HepG2 (cell line): ENCODE measurements around the gene DNAJC30. TPM values are rescaled to one million over a fixed set of nuclear protein-coding genes. Genes with fewer than 3 reads are reported as not detected.

Experiments
- GABPA ChIP-seq, 2 experiments: IDR thresholded peaks; 2 replicates each; pipeline ENCODE4 v1.6.1; 2011 to 2016; ENCODE audit warnings: low read depth in 2 of 2, low read length in 1 of 2, missing biosample characterization in 1 of 2, missing genetic modification characterization in 1 of 2
- HBP1 ChIP-seq: IDR thresholded peaks from 2 replicates; pipeline ENCODE4 v1.6.1; 2016; ENCODE audit warnings: low read depth, control low read depth
- LCORL ChIP-seq, 2 experiments: fragments of 450-650 bp in 1 of 2; sonication (generic) in 1 of 2; formaldehyde crosslinking in 1 of 2; IDR thresholded peaks; 2 replicates each; pipeline versions ENCODE4 v1.5.0 to v1.6.1; 2017 to 2020; ENCODE audit warnings: antibody characterized with exemption in 1 of 2, missing genetic modification reagents in 1 of 2
- MLX ChIP-seq: IDR thresholded peaks from 2 replicates; pipeline ENCODE4 v1.6.1; 2016
- MYC ChIP-seq: sonication (generic); formaldehyde crosslinking; IDR thresholded peaks from 2 replicates; pipeline ENCODE4 v1.9.0; 2021; ENCODE audit warnings: missing genetic modification reagents, borderline replicate concordance
- PRMT3 ChIP-seq: sonication (generic); formaldehyde crosslinking; IDR thresholded peaks from 2 replicates; pipeline ENCODE4 v1.8.1; 2022; ENCODE audit warnings: low read depth, mild to moderate bottlenecking, moderate library complexity, missing genetic modification reagents, borderline replicate concordance
- PRPF4 ChIP-seq: fragments of 200-400 bp; formaldehyde crosslinking; IDR thresholded peaks from 2 replicates; pipeline ENCODE4 v1.6.1; 2016; ENCODE audit warnings: low read length, low read depth; ENCODE audit not compliant: poor library complexity, severe bottlenecking
- RARG ChIP-seq: sonication (generic); formaldehyde crosslinking; IDR thresholded peaks from 2 replicates; pipeline ENCODE4 v1.4.0; 2020; ENCODE audit warnings: low read depth, mild to moderate bottlenecking, missing genetic modification reagents
- RBAK ChIP-seq: sonication (generic); formaldehyde crosslinking; IDR thresholded peaks from 2 replicates; pipeline ENCODE4 v1.5.1; 2020; ENCODE audit warnings: mild to moderate bottlenecking, missing genetic modification reagents
- RFXANK ChIP-seq: IDR thresholded peaks from 2 replicates; pipeline ENCODE4 v1.6.1; 2016
- SOX13 ChIP-seq, 3 experiments: fragments of 450-650 bp in 1 of 3; sonication (generic) in 1 of 3; formaldehyde crosslinking in 1 of 3; IDR thresholded peaks in 2 of 3; conservative IDR thresholded peaks in 1 of 3; 2 replicates each; pipeline versions ENCODE4 v1.5.0 to v1.6.1; 2016 to 2020; ENCODE audit warnings: antibody characterized with exemption in 1 of 3, mild to moderate bottlenecking in 1 of 3, missing compliant biosample characterization in 1 of 3, missing genetic modification reagents in 1 of 3, moderate library complexity in 1 of 3
- SP5 ChIP-seq: IDR thresholded peaks from 2 replicates; pipeline ENCODE4 v1.6.1; 2016; ENCODE audit warnings: low read depth, borderline replicate concordance
- SRSF1 ChIP-seq: fragments of 200-400 bp; formaldehyde crosslinking; optimal IDR thresholded peaks from 2 replicates; pipeline ENCODE3; 2017; ENCODE audit warnings: mild to moderate bottlenecking, low read depth, low read length, moderate library complexity
- XRCC5 ChIP-seq: fragments of 200-400 bp; formaldehyde crosslinking; optimal IDR thresholded peaks from 2 replicates; pipeline ENCODE3; 2017; ENCODE audit warnings: mild to moderate bottlenecking, low read length
- ZC3H13 ChIP-seq: sonication (generic); formaldehyde crosslinking; IDR thresholded peaks from 2 replicates; pipeline ENCODE4 v1.8.1; 2023; ENCODE audit warnings: mild to moderate bottlenecking, missing genetic modification reagents, moderate library complexity
- ZNF225 ChIP-seq: sonication (generic); formaldehyde crosslinking; IDR thresholded peaks from 2 replicates; pipeline ENCODE4 v1.4.0; 2020; ENCODE audit warnings: mild to moderate bottlenecking, missing genetic modification reagents
- ZNF44 ChIP-seq: sonication (generic); formaldehyde crosslinking; IDR thresholded peaks from 2 replicates; pipeline ENCODE4 v1.5.1; 2020; ENCODE audit warnings: mild to moderate bottlenecking, missing genetic modification reagents
- ZNF557 ChIP-seq: sonication (generic); formaldehyde crosslinking; IDR thresholded peaks from 2 replicates; pipeline ENCODE4 v1.4.0; 2020; ENCODE audit warnings: missing genetic modification reagents
- ZNF558 ChIP-seq: sonication (generic); formaldehyde crosslinking; IDR thresholded peaks from 2 replicates; pipeline ENCODE4 v1.9.0; 2022; ENCODE audit warnings: mild to moderate bottlenecking, missing genetic modification reagents, borderline replicate concordance
- ZNF564 ChIP-seq: sonication (generic); formaldehyde crosslinking; IDR thresholded peaks from 2 replicates; pipeline ENCODE4 v1.8.1; 2023; ENCODE audit warnings: mild to moderate bottlenecking, missing genetic modification reagents
- ZNF710 ChIP-seq: sonication (generic); formaldehyde crosslinking; IDR thresholded peaks from 2 replicates; pipeline ENCODE4 v1.5.0; 2020; ENCODE audit warnings: mild to moderate bottlenecking, missing genetic modification reagents, borderline replicate concordance
- ZNF816 ChIP-seq: sonication (generic); formaldehyde crosslinking; IDR thresholded peaks from 2 replicates; pipeline ENCODE4 v1.8.0; 2022; ENCODE audit warnings: missing genetic modification reagents, mild to moderate bottlenecking, borderline replicate concordance
- polyA plus RNA-seq, 8 experiments: library from polyadenylated mRNA; depleted of rRNA in 3 of 8; stranded (reverse) in 7 of 8; unstranded in 1 of 8; fragments of >200 nt; fragmentation: Illumina TruSeq in 4 of 8; extraction: Trizol in 4 of 8; gene quantifications; 2 replicates each; pipeline versions ENCODE4 v1.2.1 to v1.2.3, GENCODE V29; 2011 to 2016; ENCODE audit warnings: low read depth in 4 of 8, missing spikeins in 1 of 8, mixed read lengths in 1 of 8; ENCODE audit not compliant: insufficient read depth in 1 of 8
- total RNA-seq, 5 experiments: library from RNA; depleted of rRNA; stranded (reverse); fragments of >200 nt; fragmentation: Illumina TruSeq; extraction: Trizol; gene quantifications; 2 replicates each; pipeline ENCODE4 v1.2.3, GENCODE V29; 2016; ENCODE audit warnings: low read depth in 1 of 5
- TF ChIP-seq, protein P1 (sequence below): sonication (generic); formaldehyde crosslinking; IDR thresholded peaks from 2 replicates; pipeline ENCODE4 v1.4.0; 2020; ENCODE audit warnings: missing genetic modification reagents

DNAJC30 gene
- total and polyA plus RNA-seq, 2 of the 13 experiments (the other 11 are each of a cell fraction or from before 2014, with no cell fraction given) = 3.3 to 3.8 TPM

DNA sequence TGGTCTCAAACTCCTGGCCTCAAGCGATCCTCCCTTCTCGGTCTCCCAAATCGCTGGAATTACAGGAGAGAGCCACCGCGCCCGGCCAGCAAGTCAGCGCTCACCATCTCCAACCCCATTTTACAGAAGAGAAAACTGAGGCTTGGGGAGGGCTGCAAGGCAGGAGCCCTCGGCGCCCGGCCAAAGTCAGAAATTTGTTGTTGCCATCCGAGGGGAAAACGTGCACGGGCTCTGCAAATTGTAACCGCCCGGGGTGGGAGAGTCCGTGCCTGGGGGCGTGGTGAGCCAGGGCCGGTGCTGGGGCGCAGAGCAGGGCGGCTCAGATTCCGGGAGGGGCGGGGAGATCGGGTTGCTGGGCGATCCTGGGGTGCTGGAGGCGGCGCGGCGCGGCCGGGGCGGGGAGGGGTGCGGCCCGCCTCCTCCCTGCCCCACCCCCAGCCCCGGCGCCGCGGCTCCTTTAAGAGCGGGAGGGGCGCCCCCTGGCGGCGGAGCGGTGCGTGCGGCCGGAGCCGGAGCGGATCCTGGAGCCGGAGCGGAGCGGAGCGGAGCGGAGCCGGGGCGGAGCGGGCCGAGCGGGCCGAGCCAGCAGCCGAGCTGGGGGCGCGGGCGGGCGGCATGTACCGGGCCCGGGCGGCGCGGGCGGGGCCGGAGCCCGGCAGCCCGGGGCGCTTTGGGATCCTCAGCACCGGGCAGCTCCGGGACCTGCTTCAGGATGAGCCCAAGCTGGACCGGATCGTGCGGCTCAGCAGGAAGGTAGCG lies 15.7 kb downstream of the DNAJC30 start, which contains the start of gene VPS37D (continued):
- TF ChIP-seq LCORL (IDR thresholded peaks at IDR 0.05) = no peak
- TF ChIP-seq LCORL (CRISPR knock-in tag; IDR thresholded peaks at IDR 0.05) = peak; percentile 79
- no peak for TF ChIP-seq SOX13 (IDR thresholded peaks at IDR 0.05)
- 0 out of 4 replicates have a peak, but pooled peaks of 1 of the 2 experiments have one; percentile 21 for TF ChIP-seq SOX13 (CRISPR knock-in tag; conservative IDR thresholded peaks at IDR 0.05 in 1 of 2, IDR thresholded peaks at IDR 0.05 in 1 of 2)
- no peak for TF ChIP-seq ZNF564 (CRISPR knock-in tag)
- TF ChIP-seq, protein P1, sequence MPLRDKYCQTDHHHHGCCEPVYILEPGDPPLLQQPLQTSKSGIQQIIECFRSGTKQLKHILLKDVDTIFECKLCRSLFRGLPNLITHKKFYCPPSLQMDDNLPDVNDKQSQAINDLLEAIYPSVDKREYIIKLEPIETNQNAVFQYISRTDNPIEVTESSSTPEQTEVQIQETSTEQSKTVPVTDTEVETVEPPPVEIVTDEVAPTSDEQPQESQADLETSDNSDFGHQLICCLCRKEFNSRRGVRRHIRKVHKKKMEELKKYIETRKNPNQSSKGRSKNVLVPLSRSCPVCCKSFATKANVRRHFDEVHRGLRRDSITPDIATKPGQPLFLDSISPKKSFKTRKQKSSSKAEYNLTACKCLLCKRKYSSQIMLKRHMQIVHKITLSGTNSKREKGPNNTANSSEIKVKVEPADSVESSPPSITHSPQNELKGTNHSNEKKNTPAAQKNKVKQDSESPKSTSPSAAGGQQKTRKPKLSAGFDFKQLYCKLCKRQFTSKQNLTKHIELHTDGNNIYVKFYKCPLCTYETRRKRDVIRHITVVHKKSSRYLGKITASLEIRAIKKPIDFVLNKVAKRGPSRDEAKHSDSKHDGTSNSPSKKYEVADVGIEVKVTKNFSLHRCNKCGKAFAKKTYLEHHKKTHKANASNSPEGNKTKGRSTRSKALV (CRISPR knock-in tag) = no peak
- TF ChIP-seq PRMT3 = no peak
- no peak for TF ChIP-seq GABPA (IDR thresholded peaks at IDR 0.05; ENCODE audit: low read depth, low read length)
- no peak for TF ChIP-seq GABPA (CRISPR knock-in tag; IDR thresholded peaks at IDR 0.05; ENCODE audit: low read depth)
- TF ChIP-seq SP5 (CRISPR knock-in tag) = peak; percentile 71
- TF ChIP-seq ZNF557 (CRISPR knock-in tag) = no peak
- TF ChIP-seq ZNF44 = no peak
- TF ChIP-seq ZC3H13 (CRISPR knock-in tag) = no peak
- no peak for TF ChIP-seq ZNF710 (CRISPR knock-in tag)
- TF ChIP-seq RBAK (CRISPR knock-in tag) = no peak
- no peak for TF ChIP-seq PRPF4
- no peak for TF ChIP-seq ZNF225 (CRISPR knock-in tag)
- no peak for TF ChIP-seq SRSF1
- TF ChIP-seq RARG (CRISPR knock-in tag) = no peak
- no peak for TF ChIP-seq RFXANK (CRISPR knock-in tag)
- 0 out of 2 replicates have a peak, but pooled peaks have one; percentile 38 for TF ChIP-seq HBP1 (CRISPR knock-in tag)
- TF ChIP-seq ZNF558 (CRISPR knock-in tag) = no peak
- peak; percentile 78 for TF ChIP-seq XRCC5
- no peak for TF ChIP-seq ZNF816
- no peak for TF ChIP-seq MLX
- peak; percentile 45; the same call in 1 of the 2 replicates for TF ChIP-seq MYC (CRISPR knock-in tag)
